ENCODE results near the gene CNST. TPM values are rescaled to one million over a fixed set of nuclear protein-coding genes. Genes with fewer than 3 reads are reported as not detected.
"Not testable (repeated sequence)": the region's sequence is repeated elsewhere in the genome, so short reads cannot be mapped to it uniquely, and the experiment has no call there.

CNST gene
- total RNA-seq, 1 donor from 2014 or later: 14.5 TPM

DNA sequence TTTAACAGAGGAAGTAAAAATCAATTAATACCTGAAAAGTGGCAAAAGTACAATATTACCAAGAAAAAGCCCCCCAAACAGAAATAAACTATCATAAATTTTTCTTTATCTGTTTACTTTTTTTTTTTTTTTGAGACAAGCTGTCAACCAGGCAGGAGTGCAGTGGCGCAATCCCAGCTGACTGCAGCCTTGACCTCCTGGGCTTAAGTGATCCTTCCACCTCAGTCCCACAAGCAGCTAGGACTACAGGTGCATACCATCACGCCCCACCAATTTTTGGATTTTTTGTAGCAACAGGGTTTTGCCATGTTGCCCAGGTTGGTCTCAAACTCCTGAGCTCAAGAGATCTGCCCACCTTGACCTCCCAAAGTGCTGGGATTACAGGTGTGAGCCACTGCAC, 8.2 kb upstream of the CNST start:
- DNase-seq (ENCODE audit: low read depth): no peak

GRCh38 chr1:246559310-246559709, 6.9 kb upstream of the CNST start:
- DNase-seq (ENCODE audit: low read depth): no peak

DNA sequence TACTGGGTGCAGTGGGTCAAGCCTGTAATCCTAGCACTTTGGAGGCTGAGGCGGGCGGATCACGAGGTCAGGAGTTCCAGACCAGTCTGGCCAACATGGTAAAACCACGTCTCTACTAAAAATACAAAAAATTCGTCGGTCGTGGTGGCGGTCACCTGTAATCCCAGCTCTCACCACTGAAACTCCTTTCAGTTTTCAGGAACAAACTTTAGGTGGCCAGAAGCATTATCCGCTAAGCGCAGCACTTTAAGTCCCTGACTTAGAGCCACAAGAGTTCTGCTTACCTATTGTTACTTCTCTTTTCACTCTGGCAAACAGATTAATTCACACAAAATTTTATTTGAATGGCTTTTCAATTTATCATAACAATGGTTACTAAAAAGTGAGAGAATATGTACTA, 5.4 kb upstream of the CNST start:
- not testable (repeated sequence) for DNase-seq (ENCODE audit: low read depth)

- no peak for DNase-seq (ENCODE audit: low read depth)
Observed at GRCh38 chr1:246564839-246565750, 1.2 kb upstream of the CNST start.

DNA sequence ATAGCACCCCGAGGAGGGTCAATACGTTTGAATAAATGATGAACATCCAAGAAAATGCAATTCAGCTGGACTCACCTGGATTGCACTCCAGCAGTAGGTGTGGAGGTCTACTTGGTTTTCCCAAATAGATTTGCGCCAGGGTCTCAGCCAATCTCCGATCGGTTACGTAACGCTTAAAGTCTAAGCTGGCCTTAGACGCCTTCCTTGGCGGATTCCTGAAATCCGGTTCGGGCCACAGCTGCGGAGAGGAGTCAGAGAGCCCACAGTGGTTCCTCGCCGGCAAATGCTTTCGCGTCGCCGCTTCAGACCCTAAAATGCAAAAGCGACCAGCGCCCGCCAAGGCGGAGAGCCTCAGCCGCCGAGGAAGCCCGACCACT, 517 bp upstream of the CNST start:
- DNase-seq (ENCODE audit: low read depth): no peak

DNA sequence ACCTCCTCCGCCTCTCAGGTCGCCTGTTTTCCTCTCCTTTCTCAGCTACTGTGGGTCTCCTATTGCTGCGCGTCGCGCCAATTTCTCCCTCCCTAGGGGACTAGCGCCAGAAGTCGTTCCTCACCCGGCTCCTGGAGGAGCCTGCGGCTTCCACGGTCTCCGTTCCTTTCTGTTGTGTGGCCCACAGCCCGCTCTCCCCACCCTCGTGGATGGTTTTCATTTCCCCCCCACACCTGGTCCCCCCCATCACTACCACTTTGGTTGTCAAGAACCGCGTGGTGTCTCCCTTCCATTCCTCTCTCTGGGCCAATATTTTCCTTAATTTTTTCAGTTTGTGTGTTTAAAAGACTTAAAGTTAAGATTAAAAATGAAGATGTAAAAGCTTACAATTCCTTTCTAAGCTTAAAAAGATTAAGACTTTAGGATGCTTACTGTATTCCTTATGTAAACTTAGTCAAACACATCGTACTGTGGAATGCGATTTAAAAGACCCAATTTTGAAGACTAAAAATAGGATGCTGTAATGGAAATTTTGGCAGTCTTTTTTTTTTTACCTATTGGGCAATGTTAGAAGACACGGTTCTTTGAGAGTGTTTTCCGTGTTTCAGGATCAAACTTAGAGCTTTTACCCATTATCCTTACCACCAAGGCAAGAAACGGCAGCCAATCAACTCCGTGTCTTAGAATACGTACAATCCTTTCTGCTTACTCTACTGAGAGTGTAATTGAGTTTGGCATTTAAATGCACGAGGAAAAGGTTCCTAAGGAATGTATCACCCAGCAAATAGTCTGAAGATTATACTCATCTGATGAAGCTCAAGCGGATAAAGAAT, 773 bp downstream of the CNST start:
- peak; percentile 51 for DNase-seq (ENCODE audit: low read depth)

GRCh38 chr1:246567646-246568235, 1.5 kb downstream of the CNST start:
- no peak for DNase-seq (ENCODE audit: low read depth)

DNA sequence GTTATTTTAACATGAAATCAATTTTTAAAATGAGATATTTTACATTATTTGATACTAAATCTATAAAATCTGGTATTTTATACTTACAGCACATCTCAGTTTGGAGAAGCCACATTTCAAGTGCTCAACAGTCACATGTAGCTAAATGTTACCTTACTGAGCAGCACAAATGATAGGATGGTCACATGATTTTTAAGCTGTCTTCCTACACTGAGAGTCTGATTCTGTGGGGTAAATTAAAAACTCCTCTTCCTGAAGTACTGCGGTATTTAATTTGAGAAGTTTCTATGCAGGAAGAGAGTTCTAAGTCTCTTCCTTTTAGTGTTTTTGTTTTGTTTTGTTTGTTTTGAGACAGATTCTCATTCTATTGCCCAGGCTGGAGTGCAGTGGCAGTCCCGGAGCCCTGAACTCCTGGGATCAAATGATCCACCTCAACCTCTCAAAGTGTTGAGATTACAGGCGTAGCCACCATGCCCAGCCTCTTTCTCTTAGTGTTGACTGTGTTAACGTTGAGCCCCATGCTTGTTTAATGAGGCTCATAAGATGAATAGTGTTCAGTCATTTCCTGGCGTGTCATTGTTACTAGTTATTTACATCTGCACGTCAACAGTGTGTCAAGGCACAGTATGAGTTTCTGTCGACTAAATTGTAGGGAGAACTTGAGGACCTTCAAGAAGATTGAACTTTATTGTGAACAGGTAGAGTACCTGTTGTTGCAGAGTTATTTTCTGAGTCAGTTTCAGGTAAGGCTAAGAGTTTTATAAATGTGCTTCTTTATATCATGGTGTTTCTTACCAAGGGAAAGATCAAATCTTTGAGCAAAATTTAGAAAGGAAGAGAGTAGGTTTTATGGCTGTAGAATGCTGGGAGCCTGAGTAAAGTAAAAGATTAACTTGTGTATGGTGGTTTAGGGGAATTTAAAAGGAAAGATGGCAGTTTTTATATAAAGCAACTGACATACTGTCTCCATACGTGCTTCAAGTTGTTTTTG, 3.3 kb downstream of the CNST start:
- no peak for DNase-seq (ENCODE audit: low read depth)

GRCh38 chr1:246571309-246571708, 5.1 kb downstream of the CNST start:
- DNase-seq (ENCODE audit: low read depth): not testable (repeated sequence)

DNA sequence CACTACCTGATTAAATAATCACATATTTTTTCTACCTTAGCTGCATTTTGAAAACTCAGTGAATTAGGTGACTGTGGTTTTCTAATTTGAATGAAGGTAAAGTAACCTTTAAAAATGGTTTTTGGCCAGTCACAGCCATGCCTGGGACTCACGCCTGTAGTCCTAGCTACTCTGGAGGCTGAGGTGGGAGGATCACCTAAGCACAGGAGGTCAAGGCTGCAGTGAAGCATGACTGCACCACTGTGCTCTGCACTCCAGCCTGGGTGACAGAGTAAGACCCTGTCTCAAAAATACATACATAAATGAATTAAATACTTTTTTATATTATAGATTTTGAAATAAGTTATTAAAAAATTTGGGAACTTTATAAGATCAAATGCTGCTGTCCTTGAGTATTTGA, 5.7 kb downstream of the CNST start:
- DNase-seq (ENCODE audit: low read depth): no peak

DNA sequence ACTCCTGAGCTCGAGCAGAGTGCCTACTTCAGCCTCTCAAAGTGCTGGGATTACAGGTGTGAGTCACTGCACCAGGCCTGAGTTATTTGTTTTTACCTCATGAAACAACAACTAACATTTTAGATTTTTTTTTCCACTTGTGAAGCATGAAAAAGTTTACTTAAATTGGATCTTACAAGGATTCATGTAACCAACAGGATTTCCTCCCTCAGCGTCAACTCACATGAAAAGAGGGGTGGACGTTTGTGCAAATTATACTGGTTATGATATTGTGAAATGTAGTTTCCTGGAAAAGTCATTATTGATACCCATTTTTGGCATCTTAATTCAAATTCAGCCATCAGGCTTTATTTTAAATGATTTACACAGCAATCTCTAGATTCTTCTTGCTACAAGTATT, 6.5 kb downstream of the CNST start:
- DNase-seq (ENCODE audit: low read depth): no peak

GRCh38 chr1:246573491-246573890, 7.2 kb downstream of the CNST start:
- no peak for DNase-seq (ENCODE audit: low read depth)

DNA sequence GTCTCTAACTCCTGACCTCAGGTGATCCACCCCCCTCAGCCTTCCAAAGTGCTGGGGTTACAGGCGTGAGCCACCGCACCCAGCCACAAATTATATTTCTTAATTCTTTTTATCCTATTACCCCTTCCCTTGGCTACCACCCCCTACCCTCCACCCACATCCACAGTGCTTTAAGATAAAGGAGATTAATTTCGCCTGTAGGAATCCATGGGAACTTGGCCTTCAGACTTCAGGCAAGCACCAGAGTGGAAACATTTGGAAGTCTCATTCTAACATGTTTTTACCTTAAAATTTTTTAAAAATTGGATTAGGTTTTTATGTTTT, 10.4 kb downstream of the CNST start:
- DNase-seq (ENCODE audit: low read depth): no peak

- no peak for DNase-seq (ENCODE audit: low read depth)
Observed at GRCh38 chr1:246577082-246577719, 10.9 kb downstream of the CNST start.

GRCh38 chr1:246577720-246578106, 11.5 kb downstream of the CNST start:
- DNase-seq (ENCODE audit: low read depth): peak; percentile 21

- no peak for DNase-seq (ENCODE audit: low read depth)
Observed at GRCh38 chr1:246579818-246580217, 13.6 kb downstream of the CNST start.

DNA sequence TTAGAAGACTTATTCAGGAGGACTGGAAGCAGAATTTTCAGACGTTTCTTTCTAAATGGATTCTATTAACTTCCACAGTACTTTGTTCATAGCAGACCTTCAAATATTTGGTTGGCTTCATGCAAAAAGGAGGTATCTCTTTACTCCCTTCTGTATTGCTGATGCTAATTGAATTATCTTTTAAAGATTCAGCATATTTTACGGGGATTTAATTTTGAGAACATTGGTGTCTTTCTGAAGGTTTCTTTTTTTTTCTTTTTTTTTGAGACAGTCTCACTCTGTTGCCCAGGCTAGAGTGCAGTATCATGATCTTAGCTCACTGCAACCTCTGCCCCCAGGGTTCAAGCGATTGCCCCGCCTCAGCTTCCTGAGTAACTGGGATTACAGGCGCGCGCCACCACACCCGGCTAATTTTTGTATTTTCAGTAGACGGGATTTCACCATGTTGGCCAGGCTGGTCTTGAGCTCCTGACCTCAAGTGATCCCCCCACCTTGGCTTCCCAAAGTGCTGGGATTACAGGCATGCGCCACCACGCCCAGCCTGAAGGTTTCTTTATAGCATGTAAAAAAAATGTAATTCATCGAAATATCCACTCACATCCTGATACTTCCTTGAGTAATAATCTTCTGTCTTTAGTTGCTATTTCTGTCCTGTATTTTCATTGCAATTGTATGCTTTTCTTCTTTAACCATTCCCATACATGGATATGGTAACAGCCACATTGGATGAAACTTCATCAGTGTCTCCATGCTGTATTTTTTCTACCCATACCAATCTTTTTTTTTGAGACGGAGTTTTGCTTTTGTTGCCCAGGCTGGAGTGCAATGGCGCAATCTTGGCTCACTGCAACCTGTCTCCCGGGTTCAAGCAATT, 14.5 kb downstream of the CNST start:
- no peak for DNase-seq (ENCODE audit: low read depth)

GRCh38 chr1:246582301-246583055, 16.2 kb downstream of the CNST start:
- DNase-seq (ENCODE audit: low read depth): no peak

- DNase-seq (ENCODE audit: low read depth): no peak
Observed at GRCh38 chr1:246583056-246583440, 16.8 kb downstream of the CNST start.
